Measurements from ENCODE around the gene DMRTA1. TPM values are rescaled to one million over a fixed set of nuclear protein-coding genes. Genes with fewer than 3 reads are reported as not detected.

DMRTA1 gene
- total and polyA plus RNA-seq, 2 donors (not counting 1 experiment from before 2014, with no cell fraction given), result 0.05 to 0.83 TPM

DNA sequence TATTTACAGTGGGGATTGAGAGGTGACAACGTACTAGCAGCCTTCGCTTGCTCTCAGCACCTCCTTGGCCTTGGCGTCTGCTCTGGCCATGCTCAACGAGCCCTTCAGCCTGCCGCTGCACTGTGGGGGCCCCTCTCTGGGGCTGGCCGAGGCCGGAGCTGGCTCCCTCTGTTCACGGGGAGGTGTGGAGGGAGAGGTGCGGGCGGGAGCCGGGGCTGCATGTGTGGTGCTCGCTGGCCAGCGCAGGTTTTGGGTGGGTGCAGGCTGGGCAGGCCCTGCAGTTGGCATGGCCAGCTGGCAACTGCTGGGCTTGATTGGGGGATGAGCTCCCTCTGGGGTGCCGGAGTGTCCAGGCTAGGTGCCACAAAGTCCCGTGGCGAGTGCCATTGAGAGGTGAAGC, 5.8 kb upstream of the DMRTA1 start:
- Histone ChIP-seq H3K9me3 (ENCODE audit: control insufficient read depth, insufficient read depth, low read depth, low read length) (no peaks in the 10 kb centered on the region), H3K4me1 (ENCODE audit: control insufficient read depth, extremely low read depth, insufficient read depth, low read length) (no peaks in the 10 kb centered on the region), H3K36me3 (ENCODE audit: control insufficient read depth, insufficient read depth, low read length) (no peaks in the 10 kb centered on the region), H3K27ac (ENCODE audit: insufficient read depth, low read length) (no peak overlapping the region), H3K4me3 (replicated peaks in 1 of 4; ENCODE audit: control extremely low read depth in 1 of 4, insufficient read depth in 1 of 4, low read depth in 3 of 4, low read length in 4 of 4) (no peak overlapping the region), H3K4me2 (ENCODE audit: extremely low read depth, insufficient read depth, low read length) (no peak overlapping the region), H3K79me2 (ENCODE audit: control insufficient read depth, insufficient read depth, low read length) (no peaks in the 10 kb centered on the region), H2AFZ (ENCODE audit: low read length) (no peak overlapping the region), H3K9ac (ENCODE audit: insufficient read depth, low read length) (no peak overlapping the region), H3K27me3 (ENCODE audit: control insufficient read depth, insufficient read depth, low read length) (no peaks in the 10 kb centered on the region), H4K20me1 (ENCODE audit: control insufficient read depth, extremely low read depth, insufficient read depth, low read length) (peaks cover 2% of the 10 kb centered on the region)
- no peak for DNase-seq (ENCODE audit: low read depth in 2 of 2)
- TF ChIP-seq EZH2 (IDR thresholded peaks at IDR 0.05; ENCODE audit: low read length, missing control alignments), result no peak
- no peak for TF ChIP-seq CTCF (conservative IDR thresholded peaks at IDR 0.05 in 1 of 2, IDR thresholded peaks at IDR 0.05 in 1 of 2; ENCODE audit: low read depth in 1 of 2, low read length in 2 of 2)

GRCh38 chr9:22446950-22447617, 460 bp downstream of the DMRTA1 start:
- no peak overlapping the region for H3K9ac ChIP-seq (ENCODE audit: insufficient read depth, low read length)
- DNase-seq (ENCODE audit: low read depth in 2 of 2), result peak; percentile 22 to 58

More at GRCh38 chr9:22446950-22447617, 460 bp downstream of the DMRTA1 start:
- TF ChIP-seq EZH2 (IDR thresholded peaks at IDR 0.05; ENCODE audit: low read length, missing control alignments) (peak; percentile 76), CTCF (conservative IDR thresholded peaks at IDR 0.05 in 1 of 2, IDR thresholded peaks at IDR 0.05 in 1 of 2; ENCODE audit: low read depth in 1 of 2, low read length in 2 of 2) (no peak)
- peak overlapping the region; percentile 85 for H3K4me2 ChIP-seq (ENCODE audit: extremely low read depth, insufficient read depth, low read length)
- H3K79me2 ChIP-seq (ENCODE audit: control insufficient read depth, insufficient read depth, low read length), result no peaks in the 10 kb centered on the region
- H3K4me3 ChIP-seq (replicated peaks in 1 of 4; ENCODE audit: control extremely low read depth in 1 of 4, insufficient read depth in 1 of 4, low read depth in 3 of 4, low read length in 4 of 4), result peak overlapping the region; percentile 46 to 66 (median 55)
- no peaks in the 10 kb centered on the region for H3K4me1 ChIP-seq (ENCODE audit: control insufficient read depth, extremely low read depth, insufficient read depth, low read length)
- H2AFZ ChIP-seq (ENCODE audit: low read length), result peak overlapping the region; percentile 71
- no peaks in the 10 kb centered on the region for H3K36me3 ChIP-seq (ENCODE audit: control insufficient read depth, insufficient read depth, low read length)
- H4K20me1 ChIP-seq (ENCODE audit: control insufficient read depth, extremely low read depth, insufficient read depth, low read length), result peaks cover 2% of the 10 kb centered on the region
- no peak overlapping the region for H3K27ac ChIP-seq (ENCODE audit: insufficient read depth, low read length)
- peaks cover 9% of the 10 kb centered on the region for H3K27me3 ChIP-seq (ENCODE audit: control insufficient read depth, insufficient read depth, low read length)
- H3K9me3 ChIP-seq (ENCODE audit: control insufficient read depth, insufficient read depth, low read depth, low read length), result no peaks in the 10 kb centered on the region
